ENCODE data around the gene CCT7. TPM values are rescaled to one million over a fixed set of nuclear protein-coding genes. Genes with fewer than 3 reads are reported as not detected.

CCT7 gene
- total RNA-seq, 1 donor from 2014 or later = 655 TPM

DNA sequence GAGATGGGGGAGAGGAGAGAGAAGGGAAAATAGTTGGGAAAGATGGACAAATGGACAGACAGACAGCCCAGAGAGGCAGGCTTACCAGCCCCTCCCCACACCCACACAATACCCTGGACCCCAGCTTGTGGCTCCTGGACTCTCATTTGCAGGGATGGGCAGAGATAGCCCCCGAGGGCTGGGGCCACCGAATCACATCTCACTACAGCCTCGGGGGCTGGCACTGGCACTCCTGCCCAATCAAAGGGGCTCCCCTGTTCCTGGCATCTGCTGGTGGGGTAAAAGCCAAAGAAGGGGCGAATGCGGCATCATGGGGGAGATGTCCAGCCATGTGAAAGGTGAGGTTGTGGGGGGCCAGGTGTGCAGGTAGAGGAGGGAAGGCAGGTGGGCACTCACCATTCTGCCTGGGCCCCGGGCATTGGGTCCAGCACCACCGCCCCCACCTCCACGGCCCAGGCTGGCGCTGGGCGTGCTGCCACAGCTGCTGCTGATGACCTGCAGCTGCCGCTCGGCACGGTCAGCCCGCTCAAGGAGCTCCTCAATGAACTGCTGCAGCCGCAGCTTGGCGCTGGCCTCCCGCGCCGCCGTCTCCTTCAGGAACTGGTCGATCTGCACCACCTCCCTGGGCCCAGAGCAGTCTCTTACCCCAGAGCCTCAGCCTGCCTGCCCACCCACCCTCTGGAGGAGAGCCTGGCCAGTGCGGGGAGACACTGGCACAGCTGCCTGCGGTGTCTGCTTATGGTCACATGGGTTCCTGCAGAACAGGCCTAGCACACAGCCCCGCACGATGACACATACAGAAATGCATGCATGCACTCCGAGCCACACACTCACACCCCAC, 32.2 kb downstream of the CCT7 start:
- DNase-seq (ENCODE audit: low read depth, low spot score) = no peak

GRCh38 chr2:73267008-73267407, 32.9 kb downstream of the CCT7 start:
- no peak for DNase-seq (ENCODE audit: low read depth, low spot score)

- no peak for DNase-seq (ENCODE audit: low read depth, low spot score)
These were observed 34.3 kb downstream of the CCT7 start for GRCh38 chr2:73268366-73268829.

- DNase-seq (ENCODE audit: low read depth, low spot score) = no peak
These were observed 35.0 kb downstream of the CCT7 start for GRCh38 chr2:73268830-73269685.

GRCh38 chr2:73269686-73270465, 35.8 kb downstream of the CCT7 start:
- no peak for DNase-seq (ENCODE audit: low read depth, low spot score)

DNA sequence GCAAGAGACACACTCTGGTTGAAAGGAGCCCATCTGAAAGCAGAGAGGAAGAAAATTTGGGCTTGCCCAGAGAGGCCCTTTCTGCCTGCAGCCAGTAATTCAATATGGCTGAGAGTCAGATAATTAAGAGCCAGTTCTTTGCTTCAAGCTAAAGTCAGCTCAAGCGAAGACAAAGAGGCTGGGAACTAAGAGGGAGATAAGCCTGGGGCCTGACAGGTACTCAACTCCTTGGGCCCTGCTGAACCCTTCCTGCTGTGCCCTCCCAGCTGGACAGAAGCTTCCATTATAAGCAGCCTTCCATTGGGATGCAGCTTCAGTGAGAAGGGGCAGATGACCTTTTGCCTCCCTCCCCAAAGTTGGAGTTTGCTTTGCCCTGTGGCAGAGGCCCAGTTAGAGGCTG, 38.2 kb downstream of the CCT7 start:
- no peak for DNase-seq (ENCODE audit: low read depth, low spot score)

DNA sequence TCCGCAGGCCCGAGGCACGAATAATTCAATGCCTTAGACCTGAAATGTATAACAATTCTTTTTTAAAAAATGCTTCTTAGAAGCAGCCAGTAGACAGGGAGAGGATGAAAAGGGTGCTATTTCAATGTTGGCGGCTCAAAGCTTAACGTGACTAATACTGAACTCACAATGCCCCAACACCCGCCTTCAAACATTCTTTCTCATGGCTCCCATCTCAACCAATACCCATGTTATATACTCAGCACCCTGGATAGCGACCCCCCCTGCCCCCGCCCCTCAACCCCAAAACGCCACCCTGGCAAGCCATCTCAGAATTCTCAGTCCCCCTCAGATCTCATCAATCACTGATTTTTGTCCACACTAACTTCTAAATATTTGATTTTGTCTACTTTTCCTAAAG, 45.7 kb downstream of the CCT7 start:
- DNase-seq (ENCODE audit: low read depth, low spot score) = no peak

- DNase-seq (ENCODE audit: low read depth, low spot score) = no peak
These were observed 47.1 kb downstream of the CCT7 start for GRCh38 chr2:73281244-73281643.

DNA sequence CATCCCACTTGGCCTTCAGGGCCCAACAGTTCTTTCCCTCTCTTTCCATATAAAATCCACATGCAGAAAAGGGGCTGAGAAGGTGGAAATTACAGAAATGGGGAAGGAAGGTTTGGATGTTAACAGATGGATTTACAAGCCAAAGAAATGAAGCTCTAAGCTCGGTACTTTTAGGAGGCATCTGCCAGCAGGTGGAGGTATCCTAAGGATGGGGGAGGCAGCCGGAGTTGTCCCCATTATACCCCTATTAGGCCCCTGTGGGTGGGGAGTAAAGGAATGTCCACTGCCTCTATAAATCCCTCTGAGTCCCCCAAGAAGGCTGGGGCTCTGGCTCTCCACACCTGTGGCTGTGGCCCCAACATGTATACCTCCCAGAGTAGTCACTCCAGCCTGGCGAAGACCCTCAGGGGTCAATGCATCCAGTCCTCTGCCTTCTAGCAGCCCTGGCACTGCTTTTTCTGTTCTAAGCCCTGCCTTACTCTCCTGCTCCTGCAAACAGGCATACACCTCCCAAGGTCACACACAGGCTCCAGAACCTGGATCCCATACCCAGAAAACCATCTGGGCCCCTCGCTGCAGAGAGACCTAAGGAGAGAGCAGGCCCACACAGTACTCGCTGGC, 48.9 kb downstream of the CCT7 start:
- no peak for DNase-seq (ENCODE audit: low read depth, low spot score)

GRCh38 chr2:73283545-73284295, 49.6 kb downstream of the CCT7 start:
- no peak for DNase-seq (ENCODE audit: low read depth, low spot score)

- no peak for DNase-seq (ENCODE audit: low read depth, low spot score)
These were observed 50.4 kb downstream of the CCT7 start, which contains the start of gene FBXO41 for GRCh38 chr2:73284296-73285158. TSS of gene FBXO41 (minus strand) at chr2:73284478. CDS start at chr2:73269630, 14,848 bp downstream.

- no peak for DNase-seq (ENCODE audit: low read depth, low spot score)
These were observed 51.1 kb downstream of the CCT7 start for GRCh38 chr2:73285159-73285739.

DNA sequence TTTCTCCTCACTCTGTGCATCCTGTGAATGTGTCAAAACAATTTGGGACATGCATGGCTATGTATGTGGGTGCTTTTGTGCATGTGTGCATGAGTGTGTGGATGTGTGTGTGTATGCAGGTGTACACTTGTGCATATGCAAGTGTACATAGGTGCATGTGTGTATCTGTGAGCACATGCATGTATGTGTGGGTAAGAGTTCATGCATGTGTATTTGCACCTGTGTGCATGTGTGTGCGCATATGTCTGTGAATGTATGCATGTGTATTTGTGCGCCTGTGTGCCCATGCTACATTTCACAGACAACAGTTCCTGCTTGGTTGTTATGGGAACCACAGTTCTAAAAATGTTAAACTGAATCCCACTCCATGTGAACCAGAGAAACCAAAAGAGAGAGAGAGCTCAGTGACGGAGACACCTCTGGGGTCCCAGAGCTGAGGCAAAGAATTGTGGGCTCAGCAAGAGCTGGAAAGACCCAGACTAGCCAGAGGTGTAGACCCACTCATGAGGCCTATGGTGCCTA, 52.1 kb downstream of the CCT7 start:
- no peak for DNase-seq (ENCODE audit: low read depth, low spot score)

- no peak for DNase-seq (ENCODE audit: low read depth, low spot score)
These were observed 55.2 kb downstream of the CCT7 start for GRCh38 chr2:73289304-73289703.

- no peak for DNase-seq (ENCODE audit: low read depth, low spot score)
These were observed 56.1 kb downstream of the CCT7 start for GRCh38 chr2:73290049-73290839.

DNA sequence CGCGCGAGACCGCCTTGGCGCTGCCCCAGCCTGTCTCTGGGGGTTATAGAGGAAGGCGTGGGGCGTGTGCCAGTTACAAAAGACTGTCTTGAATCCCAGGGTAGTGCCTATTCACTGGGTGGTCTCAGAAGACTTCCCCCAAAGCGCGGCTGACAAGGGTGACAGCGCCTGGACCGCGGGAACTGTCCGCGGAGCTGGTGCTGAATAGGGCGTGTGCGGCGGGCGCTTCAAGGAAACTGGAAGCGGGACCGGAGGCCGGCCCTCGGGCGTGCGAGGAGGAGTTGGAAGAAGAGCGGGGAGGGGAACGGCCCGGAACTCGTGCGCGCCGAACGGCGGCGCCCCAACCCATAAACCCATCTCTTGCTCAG, 57.0 kb downstream of the CCT7 start:
- DNase-seq (ENCODE audit: low read depth, low spot score) = no peak

- no peak for DNase-seq (ENCODE audit: low read depth, low spot score)
These were observed 57.6 kb downstream of the CCT7 start for GRCh38 chr2:73291461-73292315.

All from pulmonary artery endothelial cell (primary cell).